Activated CD4-positive, alpha-beta memory T cell treated with anti-CD3 and anti-CD28 coated beads, Interleukin-2, amount 10 ng/mL, durations not matched to agents 7 days and 5 days (primary cell): ENCODE data around the gene GSK3B. TPM values are rescaled to one million over a fixed set of nuclear protein-coding genes. Genes with fewer than 3 reads are reported as not detected.
A peak's percentile ranks its signal among the peaks of the same experiment; 100 is the strongest.

Experiments
- CTCF ChIA-PET: fragments of 350-600 bp; sonication (Branson Sonifier 250); formaldehyde crosslinking; loops from one replicate; lab custom pipeline; 2021; ENCODE audit warnings: antibody characterized with exemption, inconsistent platforms; lab: Charles Lee
- POLR2A ChIA-PET: fragments of 350-600 bp; sonication (Branson Sonifier 250); formaldehyde crosslinking; loops from one replicate; lab custom pipeline; 2021; ENCODE audit warnings: antibody characterized with exemption; lab: Charles Lee
- DNase-seq: peaks from one replicate; pipeline ENCODE4 v3.0.0-alpha.2; 2020
- H3K27ac Mint-ChIP-seq: one replicate; pipeline ENCODE4 v1.8.0; 2021; ENCODE audit warnings: mild to moderate bottlenecking, mixed read lengths
- H3K27me3 Mint-ChIP-seq: one replicate; pipeline ENCODE4 v1.8.0; 2021; ENCODE audit warnings: mixed read lengths
- H3K36me3 Mint-ChIP-seq: one replicate; pipeline ENCODE4 v1.8.0; 2021; ENCODE audit warnings: low read depth, mixed read lengths
- H3K4me1 Mint-ChIP-seq: one replicate; pipeline ENCODE4 v1.8.0; 2021; ENCODE audit warnings: mixed read lengths
- H3K4me3 Mint-ChIP-seq: one replicate; pipeline ENCODE4 v1.8.0; 2021; ENCODE audit warnings: mild to moderate bottlenecking, mixed read lengths
- H3K9me3 Mint-ChIP-seq: one replicate; pipeline ENCODE4 v1.8.0; 2021; ENCODE audit warnings: mixed read lengths
- total RNA-seq, 2 experiments: library from RNA; stranded (reverse); gene quantifications; one replicate each; pipeline ENCODE4 v1.2.3, GENCODE V29; 2021

The GSK3B gene
- total RNA-seq, 2 experiments from 2014 or later, result 35.6 to 37.2 TPM

GRCh38 chr3:119974656-119975055, 119.6 kb downstream of the GSK3B start:
- POLR2A ChIA-PET, result interaction anchor here (1.0 kb wide), 1 partner anchor 121 kb away, joined by 3 read pairs; no protein-coding TSS in a partner anchor
- H3K27ac Mint-ChIP-seq, result no peak overlapping the region

GRCh38 chr3:119973018-119973646, 121.1 kb downstream of the GSK3B start:
- no peaks in the 10 kb centered on the region for H3K4me1 Mint-ChIP-seq
- ChIA-PET CTCF (no interaction called here), POLR2A (interaction anchor here (1.0 kb wide), 1 partner anchor 122 kb away, joined by 4 read pairs; no protein-coding TSS in a partner anchor)
- H3K9me3 Mint-ChIP-seq, result no peaks in the 10 kb centered on the region
- no peak overlapping the region for H3K27ac Mint-ChIP-seq
- H3K4me3 Mint-ChIP-seq, result no peak overlapping the region
- no peaks in the 10 kb centered on the region for H3K27me3 Mint-ChIP-seq
- peaks cover 11% of the 10 kb centered on the region for H3K36me3 Mint-ChIP-seq
- no peak for DNase-seq

More at GRCh38 chr3:119974656-119975055, 119.6 kb downstream of the GSK3B start:
- DNase-seq, result no peak
- no peaks in the 10 kb centered on the region for H3K9me3 Mint-ChIP-seq
- CTCF ChIA-PET, result no interaction called here
- H3K4me1 Mint-ChIP-seq, result no peaks in the 10 kb centered on the region
- no peak overlapping the region for H3K4me3 Mint-ChIP-seq
- H3K27me3 Mint-ChIP-seq, result no peaks in the 10 kb centered on the region
- peaks cover 12% of the 10 kb centered on the region for H3K36me3 Mint-ChIP-seq

- Mint-ChIP-seq H3K36me3 (peaks cover 10% of the 10 kb centered on the region), H3K4me3 (no peak overlapping the region), H3K27ac (no peak overlapping the region), H3K9me3 (no peaks in the 10 kb centered on the region), H3K27me3 (no peaks in the 10 kb centered on the region), H3K4me1 (no peaks in the 10 kb centered on the region)
- DNase-seq, result no peak
- ChIA-PET POLR2A (no interaction called here), CTCF (interaction anchor here (0.8 kb wide), 1 partner anchor 820 kb away, joined by 3 read pairs; no protein-coding TSS in a partner anchor)
Measured at GRCh38 chr3:119969759-119970158, 124.5 kb downstream of the GSK3B start.

- no peak for DNase-seq
- ChIA-PET POLR2A (no interaction called here), CTCF (no interaction called here)
- Mint-ChIP-seq H3K27me3 (no peaks in the 10 kb centered on the region), H3K4me3 (no peak overlapping the region), H3K36me3 (peaks cover 11% of the 10 kb centered on the region), H3K27ac (no peak overlapping the region), H3K9me3 (peaks cover 2% of the 10 kb centered on the region), H3K4me1 (no peaks in the 10 kb centered on the region)
Measured at GRCh38 chr3:119967353-119968006, 126.8 kb downstream of the GSK3B start.

DNA sequence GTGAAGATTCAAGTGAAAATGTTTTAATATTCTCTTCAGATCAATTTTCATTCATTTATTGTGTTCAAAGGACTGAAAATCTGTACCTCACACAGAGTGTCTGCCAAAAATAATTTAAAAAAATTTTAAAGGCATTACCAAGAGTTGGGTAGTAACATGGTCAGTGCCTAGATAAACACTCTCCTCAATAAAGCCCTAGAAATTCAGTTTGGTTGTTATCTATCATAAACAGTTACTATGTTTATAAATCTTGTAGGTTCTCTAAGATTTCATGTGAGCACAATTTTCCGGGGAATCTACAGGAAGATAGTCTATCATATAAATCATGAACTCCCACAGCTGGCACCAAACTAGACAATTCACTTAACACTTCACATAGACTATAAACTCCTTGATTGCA, 128.6 kb downstream of the GSK3B start:
- H3K4me1 Mint-ChIP-seq, result no peaks in the 10 kb centered on the region
- H3K36me3 Mint-ChIP-seq, result peaks cover 10% of the 10 kb centered on the region
- H3K9me3 Mint-ChIP-seq, result peaks cover 2% of the 10 kb centered on the region
- ChIA-PET POLR2A (no interaction called here), CTCF (interaction anchor here (1.1 kb wide), 1 partner anchor 16 kb away, joined by 3 read pairs; no protein-coding TSS in a partner anchor)
- H3K4me3 Mint-ChIP-seq, result no peak overlapping the region
- no peaks in the 10 kb centered on the region for H3K27me3 Mint-ChIP-seq
- no peak overlapping the region for H3K27ac Mint-ChIP-seq
- no peak for DNase-seq

GRCh38 chr3:119964294-119964693, 130.0 kb downstream of the GSK3B start:
- Mint-ChIP-seq H3K27ac (no peak overlapping the region), H3K4me1 (no peaks in the 10 kb centered on the region), H3K36me3 (peaks cover 7% of the 10 kb centered on the region), H3K9me3 (peaks cover 2% of the 10 kb centered on the region), H3K4me3 (no peak overlapping the region), H3K27me3 (no peaks in the 10 kb centered on the region)
- ChIA-PET POLR2A (no interaction called here), CTCF (no interaction called here)
- no peak for DNase-seq

DNA sequence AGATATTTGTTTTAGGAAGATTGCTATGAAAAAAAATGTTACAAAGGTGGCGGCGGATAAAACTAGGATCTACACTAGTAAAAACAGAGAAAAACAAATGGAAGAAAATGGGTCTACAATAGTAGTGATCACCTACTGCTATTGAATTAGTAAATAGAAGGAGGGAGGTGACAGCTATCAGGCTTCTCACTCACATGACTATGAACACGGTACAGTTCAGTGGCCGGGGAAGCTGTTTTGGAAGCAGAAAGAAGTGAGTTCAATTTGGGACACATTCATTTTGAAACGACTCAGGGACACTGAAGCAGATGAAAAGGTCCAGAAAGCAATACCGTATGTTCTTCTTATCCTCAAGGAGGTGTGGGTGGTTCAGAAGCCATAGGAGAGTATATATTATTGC, 138.3 kb downstream of the GSK3B start:
- DNase-seq, result no peak
- no peak overlapping the region for H3K27ac Mint-ChIP-seq
- no peaks in the 10 kb centered on the region for H3K27me3 Mint-ChIP-seq
- CTCF ChIA-PET, result no interaction called here
- no peak overlapping the region for H3K4me3 Mint-ChIP-seq
- H3K4me1 Mint-ChIP-seq, result no peaks in the 10 kb centered on the region
- H3K9me3 Mint-ChIP-seq, result no peaks in the 10 kb centered on the region
- POLR2A ChIA-PET, result no interaction called here
- peaks cover 7% of the 10 kb centered on the region for H3K36me3 Mint-ChIP-seq

GRCh38 chr3:119950666-119951325, 143.5 kb downstream of the GSK3B start:
- ChIA-PET CTCF (no interaction called here), POLR2A (no interaction called here)
- H3K4me1 Mint-ChIP-seq, result no peaks in the 10 kb centered on the region
- no peaks in the 10 kb centered on the region for H3K27me3 Mint-ChIP-seq
- H3K4me3 Mint-ChIP-seq, result no peak overlapping the region
- H3K9me3 Mint-ChIP-seq, result no peaks in the 10 kb centered on the region
- no peak overlapping the region for H3K27ac Mint-ChIP-seq
- no peak for DNase-seq
- peaks cover under 1% of the 10 kb centered on the region for H3K36me3 Mint-ChIP-seq

DNA sequence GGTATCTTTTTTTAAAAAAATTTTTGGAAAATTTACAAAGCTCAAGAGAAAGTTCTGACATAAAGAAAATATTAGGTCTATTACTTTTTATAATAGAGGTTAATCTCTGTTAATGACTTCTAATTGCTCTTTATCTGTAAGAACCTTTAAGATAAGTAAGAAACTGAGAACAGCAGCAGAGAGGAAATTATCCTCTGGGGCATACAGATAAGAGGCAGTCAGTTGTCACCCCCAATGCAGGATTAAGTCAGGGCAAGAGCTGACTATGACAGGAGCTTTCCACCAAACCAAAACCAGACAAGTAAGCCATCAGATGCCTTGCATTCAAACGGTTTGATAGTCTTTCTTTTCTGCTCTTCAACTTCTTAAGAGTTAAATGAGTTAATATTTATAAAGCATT, 149.0 kb downstream of the GSK3B start:
- Mint-ChIP-seq H3K36me3 (peaks cover 12% of the 10 kb centered on the region), H3K27me3 (no peaks in the 10 kb centered on the region), H3K9me3 (no peaks in the 10 kb centered on the region), H3K4me3 (no peak overlapping the region), H3K4me1 (peaks cover 15% of the 10 kb centered on the region), H3K27ac (no peak overlapping the region)
- ChIA-PET CTCF (no interaction called here), POLR2A (interaction anchor here (1.0 kb wide), 1 partner anchor 150 kb away, joined by 3 read pairs; no protein-coding TSS in a partner anchor)
- no peak for DNase-seq

DNA sequence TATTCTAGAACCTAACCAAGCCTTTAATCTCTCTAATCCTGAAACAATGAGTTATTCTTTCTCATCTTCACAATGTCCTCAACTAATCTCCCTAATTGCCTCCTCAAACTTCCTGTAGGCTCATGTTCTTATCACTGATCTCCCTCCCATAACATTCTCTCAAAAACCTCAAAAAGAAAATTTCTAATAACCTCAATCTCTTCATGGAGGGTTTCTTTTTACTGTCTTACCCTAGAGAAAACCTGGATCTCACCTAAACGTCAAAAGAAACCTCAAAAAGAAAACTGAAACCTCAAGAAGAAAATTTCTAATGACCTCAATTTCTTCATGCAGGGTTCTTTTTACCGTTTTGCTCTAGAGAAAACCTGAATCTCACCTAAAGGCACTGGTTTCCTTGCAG, 150.2 kb downstream of the GSK3B start:
- DNase-seq, result no peak
- CTCF ChIA-PET, result no interaction called here
- H3K27me3 Mint-ChIP-seq, result peaks cover 2% of the 10 kb centered on the region
- H3K36me3 Mint-ChIP-seq, result peaks cover 12% of the 10 kb centered on the region
- no peaks in the 10 kb centered on the region for H3K9me3 Mint-ChIP-seq
- POLR2A ChIA-PET, result no interaction called here
- H3K4me3 Mint-ChIP-seq, result no peak overlapping the region
- H3K27ac Mint-ChIP-seq, result no peak overlapping the region
- peaks cover 15% of the 10 kb centered on the region for H3K4me1 Mint-ChIP-seq

DNA sequence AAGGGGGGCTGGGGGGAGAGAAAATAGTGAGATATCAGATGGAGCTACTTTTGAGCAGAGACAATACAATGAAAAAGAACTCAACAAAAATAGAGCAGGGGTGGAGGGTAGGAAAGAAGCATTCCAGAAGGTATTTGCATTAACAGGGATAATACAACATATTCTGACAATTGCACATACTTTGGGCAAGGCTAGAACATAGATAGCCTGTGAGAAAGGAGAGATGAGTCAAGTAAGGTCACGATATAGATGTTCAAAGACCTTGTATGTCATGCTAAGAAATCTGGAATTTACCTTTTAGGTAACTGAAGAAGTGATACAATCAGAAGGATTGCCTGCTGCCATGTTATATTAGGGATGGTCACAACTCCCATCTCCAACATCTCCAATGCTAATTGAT, 155.2 kb downstream of the GSK3B start:
- CTCF ChIA-PET, result no interaction called here
- POLR2A ChIA-PET, result no interaction called here
- H3K4me1 Mint-ChIP-seq, result peaks cover 25% of the 10 kb centered on the region
- H3K36me3 Mint-ChIP-seq, result peaks cover 7% of the 10 kb centered on the region
- no peak for DNase-seq
- peaks cover 2% of the 10 kb centered on the region for H3K27me3 Mint-ChIP-seq
- no peak overlapping the region for H3K27ac Mint-ChIP-seq
- H3K4me3 Mint-ChIP-seq, result no peak overlapping the region
- no peaks in the 10 kb centered on the region for H3K9me3 Mint-ChIP-seq

DNA sequence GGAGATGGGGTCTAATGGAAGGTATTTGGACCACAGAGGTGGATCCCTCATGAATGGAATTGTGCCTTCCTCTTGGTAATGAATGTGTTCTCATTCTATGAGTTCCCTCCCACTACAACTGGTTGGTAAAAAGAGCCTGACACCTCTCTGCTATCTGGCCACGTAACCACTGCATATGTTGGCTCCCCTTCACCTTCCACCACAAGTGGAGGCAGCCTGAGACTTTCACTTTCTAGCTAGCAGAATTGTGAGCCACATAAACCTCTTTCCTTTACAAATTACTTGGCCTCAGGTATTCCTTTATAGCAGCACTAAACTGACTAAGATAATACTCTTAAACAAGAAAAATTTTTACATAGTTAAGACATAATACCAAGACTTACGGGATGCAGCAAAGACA, 157.0 kb downstream of the GSK3B start:
- H3K9me3 Mint-ChIP-seq, result no peaks in the 10 kb centered on the region
- DNase-seq, result peak; percentile 47
- no peak overlapping the region for H3K4me3 Mint-ChIP-seq
- H3K27ac Mint-ChIP-seq, result no peak overlapping the region
- CTCF ChIA-PET, result interaction anchor here (1.1 kb wide), 1 partner anchor 26 kb away, joined by 3 read pairs; no protein-coding TSS in a partner anchor
- peaks cover 3% of the 10 kb centered on the region for H3K36me3 Mint-ChIP-seq
- POLR2A ChIA-PET, result interaction anchor here (1.2 kb wide), 1 partner anchor 157 kb away, joined by 4 read pairs; the partner anchor contains the start of gene GSK3B
- H3K4me1 Mint-ChIP-seq, result peaks cover 17% of the 10 kb centered on the region
- H3K27me3 Mint-ChIP-seq, result peaks cover 2% of the 10 kb centered on the region

GRCh38 chr3:119934249-119934648, 160.0 kb downstream of the GSK3B start:
- Mint-ChIP-seq H3K27me3 (peaks cover under 1% of the 10 kb centered on the region), H3K9me3 (no peaks in the 10 kb centered on the region), H3K4me1 (peaks cover 17% of the 10 kb centered on the region), H3K27ac (no peak overlapping the region), H3K4me3 (no peak overlapping the region), H3K36me3 (peaks cover 3% of the 10 kb centered on the region)
- CTCF ChIA-PET, result no interaction called here
- POLR2A ChIA-PET, result no interaction called here
- no peak for DNase-seq
